ENCODE results near the gene SEL1L3. TPM values are rescaled to one million over a fixed set of nuclear protein-coding genes. Genes with fewer than 3 reads are reported as not detected.

SEL1L3 gene
- total RNA-seq, 1 experiment from 2014 or later: 45.3 TPM

DNA sequence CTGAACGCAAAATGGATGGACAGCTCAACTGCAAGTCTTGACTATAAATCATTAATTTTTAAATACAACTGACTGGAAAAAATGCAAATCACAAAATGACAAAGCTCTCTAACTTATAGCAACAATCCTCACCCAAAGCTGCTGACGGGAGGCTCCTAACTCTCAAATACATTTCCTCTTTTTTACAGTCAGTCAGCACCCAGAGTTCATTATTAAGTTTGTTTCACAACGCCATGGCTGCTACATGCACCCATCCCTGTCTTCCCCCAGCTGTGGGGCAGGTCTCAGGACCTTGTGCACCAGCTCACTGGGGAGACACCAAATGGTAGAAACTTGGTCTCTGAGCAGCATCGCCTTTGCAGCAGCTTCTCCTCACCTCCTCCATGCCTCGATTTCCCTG is 109.5 kb downstream of the SEL1L3 start:
- no peak for DNase-seq (ENCODE audit: low read depth)

DNA sequence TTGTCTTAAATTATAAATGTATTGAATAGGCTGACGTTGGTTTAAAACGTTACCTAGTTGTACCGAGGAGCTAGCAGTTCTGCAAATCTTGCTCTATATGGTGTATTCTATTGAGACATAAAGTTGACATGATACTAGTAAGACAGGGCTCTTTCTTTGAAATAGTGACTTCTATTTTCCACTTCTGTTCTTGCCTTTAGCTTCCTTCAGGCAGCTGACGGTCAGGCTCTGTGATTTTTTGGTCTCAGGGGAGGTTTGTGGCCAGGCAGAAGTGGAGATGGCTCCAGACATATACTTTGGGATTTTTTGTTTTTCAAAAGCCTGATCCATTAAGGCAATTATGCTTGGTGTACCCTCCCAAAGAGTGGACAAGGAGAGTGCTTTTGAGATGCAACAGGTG is 111.9 kb downstream of the SEL1L3 start:
- DNase-seq (ENCODE audit: low read depth): no peak

DNA sequence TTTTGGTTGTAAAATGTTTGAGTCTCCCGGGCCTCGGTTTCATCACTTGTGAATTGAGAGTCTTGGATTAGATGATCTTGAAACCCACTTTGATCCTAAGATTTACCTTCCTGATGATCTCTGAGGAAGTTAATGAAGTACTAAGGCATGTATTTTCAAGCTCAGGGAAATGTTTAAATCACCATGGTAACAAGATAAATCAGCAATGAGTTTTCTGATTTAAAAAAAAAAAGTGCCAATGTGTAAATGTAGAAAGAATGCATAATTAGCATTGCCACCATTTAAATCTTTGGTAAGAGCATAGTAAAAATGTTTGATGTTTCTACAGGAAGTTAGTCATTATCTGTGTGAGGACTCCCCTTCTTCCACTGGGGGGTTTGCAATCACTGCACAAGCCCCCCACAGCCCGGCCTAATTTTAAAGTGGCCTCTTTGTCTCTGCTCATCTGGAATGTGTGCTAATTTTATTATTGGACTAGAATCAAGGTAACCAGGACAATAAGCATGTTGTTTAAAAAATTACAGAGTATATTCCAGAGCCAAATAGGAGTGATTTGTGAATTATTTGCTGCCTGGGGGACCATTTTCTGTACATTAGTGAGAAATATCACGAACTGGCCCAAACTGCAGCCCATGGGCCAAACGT is 113.5 kb downstream of the SEL1L3 start:
- no peak for DNase-seq (ENCODE audit: low read depth)

DNA sequence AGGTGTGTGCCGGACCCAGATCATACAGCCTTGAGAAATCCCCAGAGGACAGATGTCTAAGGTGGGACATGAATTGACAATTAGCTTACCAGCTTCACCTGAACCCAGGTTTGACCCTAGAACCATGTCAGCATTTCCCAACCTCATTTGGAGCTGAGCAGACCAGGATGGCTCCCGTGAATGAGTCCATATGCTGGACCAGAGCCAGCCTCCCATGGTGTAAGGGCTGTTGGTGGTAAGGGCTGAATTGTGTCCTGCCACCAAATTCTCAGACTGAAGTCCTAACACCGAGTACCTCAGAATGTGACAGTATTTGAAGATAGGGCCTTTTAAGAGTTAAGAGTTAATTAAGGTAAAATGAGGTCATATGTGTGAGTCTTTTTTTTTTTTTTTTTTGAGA is 118.8 kb downstream of the SEL1L3 start:
- no peak for DNase-seq (ENCODE audit: low read depth)

DNA sequence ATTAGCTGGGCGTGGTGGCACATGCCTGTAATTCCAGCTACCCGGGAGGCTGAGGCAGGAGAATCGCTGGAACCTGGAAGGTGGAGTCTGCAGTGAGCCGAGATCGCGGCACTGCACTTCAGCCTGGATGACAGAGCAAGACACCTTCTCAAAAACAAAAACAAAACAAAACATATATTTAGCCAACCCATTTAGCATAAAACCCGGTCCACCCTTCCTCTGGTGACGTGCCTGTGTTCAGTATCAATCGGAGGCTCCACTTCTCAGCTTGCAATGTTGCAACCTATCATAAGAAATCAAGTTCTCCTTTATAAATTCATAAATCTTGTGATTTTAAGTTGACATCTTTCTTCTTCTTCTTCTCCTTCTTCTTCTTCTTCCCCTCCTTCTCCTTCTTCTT is 133.2 kb downstream of the SEL1L3 start:
- no peak for DNase-seq (ENCODE audit: low read depth)

DNA sequence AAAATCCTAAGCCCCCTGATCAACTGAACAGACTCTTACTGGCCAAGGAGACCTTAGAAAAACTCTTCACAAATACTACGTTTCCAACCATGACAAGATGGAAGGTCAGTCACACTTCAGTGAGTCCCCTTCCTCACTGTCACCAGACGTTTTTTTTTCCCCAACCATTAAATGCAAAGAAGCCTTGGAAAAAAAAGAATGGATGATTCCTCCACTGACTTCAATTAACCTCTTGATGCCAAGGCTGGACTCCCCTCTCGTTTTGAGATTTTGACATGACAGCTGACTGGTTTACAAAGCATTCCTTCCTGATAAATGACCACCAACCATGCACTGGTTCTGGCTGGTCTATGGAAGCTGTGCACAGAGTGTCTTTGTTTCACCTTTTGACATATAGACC is 133.9 kb downstream of the SEL1L3 start:
- DNase-seq (ENCODE audit: low read depth): no peak

DNA sequence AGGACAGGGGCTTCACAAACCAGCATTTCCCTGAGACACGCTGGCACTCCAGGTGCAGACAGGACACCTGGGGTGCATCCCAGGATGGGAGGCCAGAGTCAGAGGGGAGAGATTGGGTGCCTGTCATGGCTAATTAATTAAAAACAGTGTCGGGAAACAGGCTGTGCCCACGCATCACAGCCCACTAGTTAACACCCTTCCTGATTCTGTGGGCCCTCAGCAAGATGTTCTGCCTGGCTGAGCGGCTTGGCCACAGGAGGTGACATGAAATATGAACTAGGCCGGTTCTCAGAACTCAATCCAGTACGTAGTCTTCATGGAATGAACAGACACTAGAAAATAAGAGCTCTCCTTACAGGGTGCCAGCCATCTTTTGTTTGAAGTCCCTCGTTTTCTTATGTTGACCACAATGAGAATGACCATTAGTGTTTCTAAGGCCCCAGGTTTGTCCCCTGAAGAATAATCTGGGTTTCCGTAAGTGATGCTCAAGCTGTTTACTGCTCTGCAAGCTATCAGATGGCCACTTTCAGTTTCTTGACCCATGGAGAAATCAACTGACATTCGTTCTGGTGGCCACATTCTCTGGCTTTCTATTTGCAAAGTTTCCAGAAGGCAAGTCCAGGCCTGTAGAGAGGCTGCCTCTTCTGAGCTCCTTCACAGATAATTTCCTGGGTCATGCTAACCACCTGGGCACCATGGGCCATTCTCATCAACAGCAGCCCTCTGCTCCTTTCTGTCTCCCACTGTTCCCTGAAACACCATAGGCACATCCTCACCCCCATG is 134.9 kb downstream of the SEL1L3 start:
- DNase-seq (ENCODE audit: low read depth): no peak

DNA sequence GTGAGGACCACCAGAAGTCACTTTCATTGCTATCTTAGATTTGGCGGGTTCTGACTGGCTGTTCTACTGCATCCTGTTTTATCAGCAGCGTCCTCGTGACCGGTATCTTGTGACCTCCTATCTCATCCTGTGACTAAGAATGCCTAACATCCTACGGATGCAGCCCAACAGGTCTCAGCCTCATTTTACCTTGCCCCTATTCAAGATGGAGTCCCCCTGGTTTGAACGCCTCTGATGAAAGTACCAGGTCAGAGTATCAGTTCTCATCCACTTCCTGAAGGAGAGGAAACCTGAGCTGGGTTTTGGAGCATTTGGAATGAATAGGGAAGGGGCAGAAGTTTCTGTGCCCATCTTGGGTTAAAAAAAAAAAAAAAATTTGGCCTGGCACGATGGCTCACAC is 136.9 kb downstream of the SEL1L3 start:
- no peak for DNase-seq (ENCODE audit: low read depth)

DNA sequence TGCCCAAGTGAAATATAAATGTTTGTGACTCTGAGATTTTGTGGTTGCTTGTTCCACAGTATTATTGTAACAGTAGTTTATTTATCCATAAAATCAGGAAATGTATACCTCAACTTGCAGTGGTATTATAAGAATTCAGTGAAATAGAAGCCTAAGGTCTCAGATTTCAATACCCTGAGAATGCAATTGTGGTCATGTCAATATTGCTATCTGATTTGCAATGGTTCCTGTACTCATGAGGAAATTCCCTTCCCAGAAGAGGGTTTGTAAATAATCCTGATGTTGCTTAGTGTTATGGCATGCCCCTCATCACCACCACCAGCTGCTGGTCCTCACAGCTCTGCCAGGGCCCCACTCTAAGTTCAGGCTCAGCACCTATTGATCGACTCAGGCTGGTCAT is 139.4 kb downstream of the SEL1L3 start:
- DNase-seq (ENCODE audit: low read depth): no peak

DNA sequence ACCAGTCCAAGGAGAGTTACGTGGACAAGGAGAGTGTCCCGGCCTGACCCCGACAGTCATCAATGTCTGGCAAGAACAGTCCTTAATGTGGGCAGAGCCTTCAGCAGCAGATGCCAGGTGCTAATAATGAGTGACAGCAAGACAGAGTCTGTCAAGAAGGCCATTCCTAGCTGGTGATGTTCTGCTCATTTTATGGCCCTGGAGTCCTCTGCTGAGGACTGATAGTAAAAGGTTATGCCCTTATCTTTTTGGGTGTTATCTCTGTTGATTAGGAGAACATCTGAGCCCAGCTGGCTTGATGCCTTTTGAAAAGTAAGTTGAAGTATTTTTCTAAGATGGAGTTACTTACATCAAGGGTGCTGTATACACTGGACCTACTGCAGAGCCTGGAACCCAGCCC is 139.8 kb downstream of the SEL1L3 start:
- no peak for DNase-seq (ENCODE audit: low read depth)

DNA sequence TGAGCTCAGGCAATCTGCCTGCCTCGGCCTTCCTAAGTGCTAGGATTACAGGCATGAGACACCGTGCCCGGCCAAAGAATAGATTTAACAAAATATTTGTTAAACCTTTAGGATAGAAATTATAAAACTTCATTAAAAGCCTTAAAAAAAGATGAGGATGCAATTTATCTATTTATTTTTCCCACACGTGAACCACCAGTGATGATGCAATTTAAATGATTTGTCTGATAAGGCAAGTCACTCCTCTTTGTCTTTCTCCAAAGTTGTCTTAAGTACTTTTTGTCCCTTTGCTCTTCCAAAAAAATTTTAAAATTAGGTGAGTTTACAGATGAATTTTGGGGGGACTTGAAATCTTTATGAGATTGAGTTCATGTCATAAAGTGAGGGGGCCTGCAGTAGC is 149.0 kb downstream of the SEL1L3 start:
- no peak for DNase-seq (ENCODE audit: low read depth)

DNA sequence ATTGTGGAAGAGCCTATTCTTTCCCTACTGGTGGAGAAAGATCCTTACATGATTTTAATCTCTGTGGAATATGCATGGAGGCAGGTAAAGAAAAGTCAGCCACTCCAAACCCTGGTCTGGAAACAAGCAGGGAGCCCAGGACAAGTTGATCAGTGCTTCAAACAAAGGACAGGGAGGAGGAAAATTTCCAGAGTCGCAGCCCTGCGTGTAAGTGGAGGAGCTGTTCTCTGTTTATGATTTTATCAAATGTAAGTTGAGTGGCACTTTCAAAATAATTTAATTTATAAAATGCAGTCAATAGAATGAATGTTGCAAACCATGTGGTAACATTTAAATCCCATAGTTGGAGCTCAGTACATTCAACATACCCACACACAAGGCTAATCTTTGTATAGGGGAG is 150.2 kb downstream of the SEL1L3 start:
- DNase-seq (ENCODE audit: low read depth): no peak

DNA sequence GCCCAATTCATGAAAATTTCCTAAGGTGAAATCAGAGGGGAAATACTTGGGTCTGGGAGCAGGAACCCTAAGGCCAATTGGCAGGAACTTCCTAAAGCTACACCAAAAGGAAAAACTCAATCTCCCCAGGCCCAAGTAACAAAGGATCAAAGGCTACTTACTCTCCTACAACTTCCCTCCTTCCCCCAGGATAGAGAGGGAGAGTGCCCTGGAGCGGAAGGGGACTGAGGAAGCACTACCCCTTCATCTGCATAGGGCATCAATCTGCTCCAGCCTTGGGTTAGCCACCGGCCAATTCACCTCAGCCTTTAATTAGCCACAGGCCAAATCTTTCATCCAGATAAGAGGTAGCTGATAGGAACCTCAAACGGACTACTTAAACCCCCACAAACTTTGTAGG is 152.2 kb downstream of the SEL1L3 start:
- no peak for DNase-seq (ENCODE audit: low read depth)

DNA sequence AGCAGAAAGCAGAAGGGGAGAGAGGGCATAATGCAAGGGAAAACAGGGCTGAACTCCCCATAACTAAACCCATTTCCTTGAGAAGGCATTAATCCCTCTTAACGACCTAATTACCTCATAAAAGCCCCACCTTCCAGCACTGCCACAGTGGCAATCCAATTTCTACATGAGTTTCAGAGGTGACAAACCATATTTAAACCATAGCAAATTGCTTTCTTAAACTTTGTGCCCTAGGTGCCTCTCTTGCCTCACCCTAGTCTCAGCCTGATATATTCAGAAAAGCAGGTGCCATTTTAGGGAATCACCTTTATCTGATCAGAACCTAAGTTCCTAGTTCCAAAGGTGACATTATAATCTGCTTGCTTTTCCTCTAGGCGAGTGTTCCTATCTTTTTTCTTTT is 158.3 kb downstream of the SEL1L3 start:
- DNase-seq (ENCODE audit: low read depth): no peak

DNA sequence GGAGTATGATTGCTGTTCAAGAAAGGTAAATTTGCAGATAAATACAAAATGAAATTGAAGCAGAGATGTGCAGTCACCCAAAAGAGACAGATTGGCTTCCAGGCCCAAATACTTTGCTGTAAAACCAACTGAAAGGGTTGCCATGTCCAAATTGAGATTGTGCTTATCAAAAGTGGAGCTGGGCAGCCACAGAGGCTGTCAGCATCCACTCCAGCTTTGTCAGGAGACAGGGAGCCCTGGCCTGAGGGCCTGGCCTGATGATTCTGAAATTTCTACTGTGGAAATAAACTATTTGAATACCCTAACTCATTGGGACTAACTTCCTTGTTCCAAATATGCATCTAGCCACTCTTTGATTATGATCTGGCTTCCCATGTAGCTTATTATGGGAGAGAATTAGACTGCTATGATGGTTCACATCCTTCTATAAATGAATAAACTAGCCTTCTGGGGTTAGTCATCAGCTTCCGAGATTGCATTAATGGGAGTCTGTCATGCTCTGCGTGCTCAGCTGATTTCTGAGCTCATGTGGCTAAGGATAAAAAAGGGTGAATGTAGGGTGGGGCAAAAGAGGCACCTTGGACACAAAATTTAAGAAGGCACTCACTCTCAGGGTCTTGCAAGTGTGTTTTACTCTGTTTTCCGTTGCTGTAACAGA is 158.9 kb downstream of the SEL1L3 start:
- DNase-seq (ENCODE audit: low read depth): peak; percentile 50

DNA sequence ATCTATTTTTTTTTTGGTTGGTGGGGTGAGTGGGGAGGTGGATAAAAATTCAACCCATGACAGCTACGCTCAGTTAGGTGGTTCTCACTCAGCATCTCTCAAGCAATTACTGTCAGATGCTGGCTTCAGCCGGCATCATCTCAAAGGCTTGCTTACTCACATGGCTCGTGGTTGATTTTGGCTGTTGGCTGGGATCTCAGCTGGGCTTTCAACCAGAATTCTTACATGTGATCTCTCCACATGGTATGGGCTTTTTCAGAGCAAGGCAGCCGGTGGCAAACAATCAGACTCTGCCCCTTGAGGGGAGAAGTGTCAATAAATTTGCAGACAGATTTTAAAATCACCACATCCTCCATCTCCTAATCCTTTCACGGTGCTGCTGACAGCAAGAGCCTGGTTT is 159.9 kb downstream of the SEL1L3 start:
- peak; percentile 58 for DNase-seq (ENCODE audit: low read depth)

DNA sequence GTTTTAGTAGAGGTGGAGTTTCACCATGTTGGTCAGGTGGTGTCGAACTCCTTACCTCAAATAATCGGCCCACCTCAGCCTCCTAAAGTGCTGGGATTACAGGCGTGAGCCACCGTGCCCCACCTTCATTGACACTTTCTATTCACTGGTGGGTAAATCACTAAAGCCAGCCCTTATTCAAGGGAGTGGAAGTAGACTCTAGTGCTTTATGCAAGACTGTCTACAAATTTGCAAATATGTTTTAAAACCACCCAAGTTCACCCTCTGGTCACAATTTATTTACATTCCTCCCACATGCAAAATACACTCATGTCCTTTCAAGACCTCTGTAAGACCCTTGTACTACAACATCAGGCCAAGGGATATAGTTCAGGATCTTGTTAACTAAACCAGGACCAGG is 162.1 kb downstream of the SEL1L3 start:
- no peak for DNase-seq (ENCODE audit: low read depth)

DNA sequence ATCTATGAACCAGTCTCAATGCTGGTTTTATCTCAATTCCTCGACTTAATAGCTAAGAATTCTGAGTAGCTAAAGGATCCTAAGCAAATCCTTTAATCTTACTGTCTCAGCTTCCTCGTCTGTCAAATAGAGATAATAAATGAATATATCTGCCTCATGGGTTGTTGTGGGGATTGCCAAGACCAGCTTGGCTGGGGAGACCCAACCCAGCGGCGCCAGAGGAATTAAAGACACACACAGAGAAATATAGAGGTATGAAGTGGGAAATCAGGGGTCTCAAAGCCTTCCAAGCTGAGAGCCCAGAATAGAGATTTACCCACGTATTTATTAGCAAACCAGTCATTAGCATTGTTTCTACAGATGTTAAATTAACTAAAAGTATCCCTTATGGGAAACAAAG is 165.3 kb downstream of the SEL1L3 start:
- DNase-seq (ENCODE audit: low read depth): no peak

Data from HT1080 (cell line).